ENCODE data around the gene MRPS16.

The MRPS16 gene

DNA sequence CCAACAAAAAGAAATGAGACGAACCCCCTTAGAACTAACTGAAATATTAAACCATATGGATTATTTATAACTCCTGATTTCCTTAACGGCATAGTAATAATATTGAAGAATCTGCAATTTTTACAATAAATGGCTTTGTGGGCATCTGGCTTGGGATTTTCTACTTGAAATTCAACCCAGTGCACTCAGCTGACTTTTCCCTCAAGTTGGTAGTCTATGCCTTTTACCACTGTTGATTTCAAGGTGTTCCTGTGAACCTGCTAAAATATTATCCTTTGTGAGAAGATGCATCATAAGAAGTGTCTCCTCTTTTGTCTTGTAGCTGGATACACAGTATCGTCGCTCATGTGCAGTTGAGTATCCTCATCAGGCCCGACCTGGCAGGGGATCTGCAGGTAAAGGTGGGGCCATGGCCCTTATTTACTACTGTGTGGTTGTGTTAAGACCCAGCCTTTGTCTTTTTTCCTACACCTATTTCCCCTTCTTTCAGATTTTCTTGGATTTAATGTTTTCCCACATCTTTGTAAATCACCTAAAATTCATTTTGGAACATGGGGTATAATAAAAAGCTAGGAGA, 13.4 kb downstream of the MRPS16 start:
- DNase-seq: no peak

DNA sequence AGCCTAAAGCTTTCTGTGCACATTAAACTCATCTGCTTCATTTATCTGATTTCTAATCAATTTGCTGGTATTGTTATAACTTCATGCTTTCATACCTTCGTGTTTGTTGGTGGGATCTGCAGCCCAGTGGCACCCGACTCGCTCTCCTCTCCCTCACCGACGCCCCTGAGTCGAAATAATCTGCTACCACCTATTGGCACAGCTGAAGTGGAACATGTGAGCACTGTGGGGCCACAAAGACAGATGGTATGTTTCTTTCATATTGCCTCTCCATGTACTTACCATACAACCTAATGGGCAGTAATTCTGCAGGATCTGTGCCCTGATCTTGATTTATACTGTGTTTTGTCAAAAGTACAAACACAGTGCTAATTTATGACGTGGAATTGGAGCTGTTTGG, 17.7 kb downstream of the MRPS16 start:
- no peak for DNase-seq

DNA sequence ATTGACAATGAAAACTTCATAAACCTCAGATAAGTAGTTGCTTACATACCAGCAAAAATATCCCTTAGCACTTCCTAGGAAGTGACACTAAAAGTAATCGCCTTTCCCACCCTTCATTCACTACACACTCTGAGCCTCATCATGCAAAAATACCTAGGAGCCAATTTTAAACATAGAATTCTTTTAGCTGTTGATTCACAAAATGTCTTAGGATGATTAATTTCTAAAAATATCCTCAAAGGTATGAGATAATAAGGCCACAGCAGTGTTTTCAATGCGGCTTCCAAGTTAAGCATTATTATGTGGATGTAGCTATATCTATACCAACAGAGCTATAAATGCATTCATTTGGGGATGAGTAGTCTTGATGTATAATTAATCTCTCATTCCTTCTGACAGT, 18.6 kb downstream of the MRPS16 start:
- no peak for DNase-seq

DNA sequence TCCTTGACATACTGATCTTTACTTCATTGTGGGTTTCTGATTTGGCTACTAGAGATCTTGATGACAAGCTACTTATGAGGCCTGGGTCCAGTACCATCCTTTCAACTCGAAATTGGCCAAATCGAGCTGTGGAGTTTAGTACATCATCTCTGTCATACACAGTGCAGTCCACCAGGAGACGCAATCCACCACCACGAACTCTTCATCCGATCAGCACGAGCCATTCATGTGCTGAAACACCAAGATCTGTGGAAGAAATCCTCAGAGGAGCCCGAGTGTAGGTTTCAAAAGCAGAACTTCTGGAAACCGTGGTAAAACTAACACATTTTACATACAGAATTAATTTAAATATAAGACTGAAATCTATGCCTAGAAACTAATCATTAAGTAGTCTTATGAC, 19.6 kb downstream of the MRPS16 start:
- no peak for DNase-seq

DNA sequence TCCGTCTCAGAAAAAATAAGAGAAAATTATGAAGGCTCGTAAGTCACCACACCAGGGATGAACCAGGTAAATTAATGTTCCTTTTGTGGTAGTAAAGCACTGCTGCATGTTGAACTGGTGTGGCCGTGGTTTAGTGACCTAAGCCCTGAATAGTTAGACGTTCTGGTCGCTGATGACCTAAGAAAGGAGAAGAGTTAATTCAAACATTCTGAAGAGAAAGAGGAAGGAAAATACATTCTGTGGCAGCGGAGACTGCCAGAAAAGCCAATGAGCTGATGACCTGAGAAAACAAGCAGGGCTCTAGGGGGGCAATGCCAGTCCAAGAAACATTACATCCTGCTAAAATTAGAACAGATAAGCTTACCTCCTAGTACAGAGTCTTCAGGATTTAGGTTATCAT, 22.9 kb downstream of the MRPS16 start:
- DNase-seq: no peak

DNA sequence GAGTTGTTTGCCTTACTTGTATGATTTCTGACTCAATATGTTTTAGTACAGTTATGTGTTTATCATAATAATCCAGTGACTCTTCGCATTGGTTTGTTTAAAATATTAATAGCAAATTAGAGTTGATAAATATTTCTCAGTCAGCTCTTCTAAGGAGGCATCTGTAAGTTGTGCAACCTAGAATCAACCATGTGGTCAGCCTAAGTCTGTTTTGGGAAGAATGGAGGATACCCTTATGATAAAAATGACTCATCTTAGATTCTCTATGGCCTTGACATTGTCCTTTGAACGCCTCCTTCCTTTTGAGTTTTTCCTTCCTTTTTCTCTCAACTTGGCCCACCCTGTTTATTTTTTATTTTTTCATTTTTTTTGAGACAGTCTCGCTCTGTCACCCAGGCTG, 24.2 kb downstream of the MRPS16 start:
- DNase-seq: no peak

DNA sequence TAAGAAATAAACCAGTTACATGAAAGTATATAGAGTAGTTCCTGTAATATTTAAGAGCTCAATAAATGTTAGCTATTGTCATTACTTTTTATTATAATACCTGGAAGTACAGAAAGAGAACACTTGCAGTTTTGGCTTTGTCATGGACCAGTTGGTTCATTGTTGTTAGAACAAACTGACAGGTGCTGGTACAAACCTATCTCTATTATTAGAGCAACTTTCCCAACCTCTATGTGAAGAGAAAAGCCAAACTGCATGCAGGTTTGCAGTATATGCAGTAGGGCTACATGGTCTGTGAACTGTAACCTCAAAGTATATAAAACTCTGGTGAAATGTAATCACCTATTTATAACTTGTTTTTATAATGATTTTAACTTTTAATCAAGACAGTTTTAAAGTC, 25.8 kb downstream of the MRPS16 start:
- DNase-seq: no peak

DNA sequence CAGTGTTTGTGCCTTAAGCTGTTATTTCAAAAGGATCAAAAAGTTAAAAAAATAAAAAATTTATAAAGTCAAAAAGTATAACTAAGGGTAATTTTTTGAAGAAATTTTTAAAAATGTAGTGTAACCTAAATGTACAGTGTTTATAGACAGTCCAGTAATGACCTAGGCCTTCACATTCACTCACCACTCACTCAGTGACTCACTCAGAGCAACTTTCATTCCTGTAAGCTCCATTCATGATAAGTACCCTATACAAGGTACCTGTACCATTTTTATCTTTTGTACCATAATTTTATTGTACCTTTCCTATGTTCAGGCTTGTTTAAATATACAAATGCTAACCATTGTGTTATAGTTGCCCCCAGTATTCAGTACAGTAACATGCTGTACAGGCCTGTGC, 26.9 kb downstream of the MRPS16 start:
- no peak for DNase-seq

DNA sequence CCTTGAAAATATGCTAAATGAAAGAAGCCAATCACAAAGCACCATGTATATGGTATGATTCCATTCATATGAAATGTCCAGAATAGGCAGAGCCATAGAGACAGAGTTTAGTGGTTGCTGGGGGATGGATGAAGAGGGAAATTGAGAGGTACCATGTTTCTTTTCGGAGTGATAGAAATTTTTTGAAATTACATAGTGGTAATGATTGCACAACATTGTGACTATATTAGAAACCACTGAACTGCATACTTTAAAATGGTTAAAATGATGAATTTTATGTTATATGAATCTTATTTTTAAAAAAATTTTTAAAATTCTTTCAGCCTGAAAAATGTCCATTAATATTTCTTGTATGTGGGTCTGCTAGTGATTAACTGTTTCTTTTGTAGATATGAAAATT, 31.5 kb downstream of the MRPS16 start:
- no peak for DNase-seq

DNA sequence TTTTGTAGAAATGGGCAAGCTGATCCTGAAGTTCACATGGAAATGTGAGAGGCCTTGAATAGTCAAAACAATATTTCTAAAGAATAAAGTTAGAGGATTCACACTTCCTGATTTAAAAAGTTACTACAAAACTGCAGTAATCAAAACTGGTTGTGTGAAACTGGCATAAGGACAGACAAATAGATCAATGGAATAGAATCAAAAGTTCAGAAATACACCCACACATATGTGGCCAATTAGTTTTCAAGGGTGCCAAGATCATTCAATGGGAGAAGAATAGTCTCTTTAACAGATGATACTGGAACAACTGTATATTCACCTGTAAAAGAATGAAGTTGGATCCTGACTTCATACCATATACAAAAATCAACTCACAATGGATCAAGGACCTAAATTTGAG, 33.1 kb downstream of the MRPS16 start:
- DNase-seq: no peak

DNA sequence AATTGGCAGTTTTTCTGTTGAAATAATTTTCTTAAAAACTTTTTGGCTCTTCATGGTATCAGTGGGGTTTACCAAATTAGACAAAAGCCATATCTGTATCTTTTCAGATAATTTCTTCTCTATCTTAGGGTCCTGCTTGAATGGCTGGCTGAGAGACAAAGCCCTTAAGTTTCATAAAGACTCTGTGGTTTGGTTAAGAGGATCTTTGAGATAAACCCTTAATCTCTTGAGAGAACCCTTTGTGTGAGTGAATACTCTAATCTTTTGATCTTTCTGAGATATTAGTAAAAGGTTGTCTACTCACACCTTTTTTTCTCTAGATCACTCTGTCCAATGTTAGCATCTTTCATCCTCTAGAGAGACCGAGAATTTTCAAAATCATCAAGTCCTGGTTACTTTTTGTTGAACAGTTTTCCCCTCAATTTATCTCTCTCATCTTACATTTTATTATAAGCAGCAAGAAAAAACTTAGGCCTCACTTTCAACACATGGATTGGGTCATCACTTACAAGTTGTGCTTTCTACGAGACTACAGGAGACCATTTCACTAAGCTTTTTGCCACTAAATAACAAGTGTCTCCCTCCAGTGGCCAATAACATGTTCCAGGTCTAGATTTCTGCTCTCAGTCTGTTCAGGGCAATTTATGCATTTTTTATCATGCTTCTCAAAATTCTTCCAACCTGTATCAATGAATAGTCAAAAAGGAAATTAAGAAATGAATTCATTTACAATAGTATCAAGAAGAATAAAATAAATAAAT, 33.8 kb downstream of the MRPS16 start:
- no peak for DNase-seq

DNA sequence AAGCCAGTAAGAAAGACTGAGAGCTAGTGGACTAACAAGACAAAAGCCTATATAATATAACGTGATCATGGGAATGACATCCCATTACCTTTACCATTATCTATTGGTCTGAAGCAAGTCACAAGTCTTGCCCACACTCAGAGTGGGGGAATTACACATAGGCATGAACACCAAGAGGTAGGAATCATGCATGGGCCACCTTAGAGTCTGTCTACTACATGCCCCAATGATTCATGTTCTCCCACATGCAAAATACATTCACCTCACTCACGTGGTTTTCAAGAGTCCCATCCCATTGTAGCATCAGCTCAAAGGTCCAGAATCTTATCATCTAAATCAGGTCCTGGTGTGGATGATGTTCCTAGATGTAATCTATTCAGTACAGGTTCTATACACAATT, 34.8 kb downstream of the MRPS16 start:
- DNase-seq: no peak

DNA sequence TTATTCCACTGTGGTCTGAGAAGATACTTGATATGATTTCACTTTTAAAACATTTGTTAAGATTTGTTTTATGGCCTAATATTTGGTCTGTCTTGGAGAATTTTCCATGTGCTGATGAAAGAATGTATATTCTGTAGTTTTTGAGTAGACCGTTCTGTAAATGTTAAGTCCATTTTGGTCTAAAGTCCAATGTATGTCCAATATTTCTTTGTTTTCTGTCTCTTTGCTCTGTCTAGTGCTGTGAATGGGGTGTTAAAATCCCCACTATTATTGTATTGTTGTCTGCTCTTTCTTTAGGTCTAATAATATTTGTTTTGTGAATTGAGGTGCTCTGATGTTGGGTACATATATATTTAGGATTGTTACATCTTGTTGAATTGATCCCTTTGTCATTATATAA, 36.7 kb downstream of the MRPS16 start:
- no peak for DNase-seq

DNA sequence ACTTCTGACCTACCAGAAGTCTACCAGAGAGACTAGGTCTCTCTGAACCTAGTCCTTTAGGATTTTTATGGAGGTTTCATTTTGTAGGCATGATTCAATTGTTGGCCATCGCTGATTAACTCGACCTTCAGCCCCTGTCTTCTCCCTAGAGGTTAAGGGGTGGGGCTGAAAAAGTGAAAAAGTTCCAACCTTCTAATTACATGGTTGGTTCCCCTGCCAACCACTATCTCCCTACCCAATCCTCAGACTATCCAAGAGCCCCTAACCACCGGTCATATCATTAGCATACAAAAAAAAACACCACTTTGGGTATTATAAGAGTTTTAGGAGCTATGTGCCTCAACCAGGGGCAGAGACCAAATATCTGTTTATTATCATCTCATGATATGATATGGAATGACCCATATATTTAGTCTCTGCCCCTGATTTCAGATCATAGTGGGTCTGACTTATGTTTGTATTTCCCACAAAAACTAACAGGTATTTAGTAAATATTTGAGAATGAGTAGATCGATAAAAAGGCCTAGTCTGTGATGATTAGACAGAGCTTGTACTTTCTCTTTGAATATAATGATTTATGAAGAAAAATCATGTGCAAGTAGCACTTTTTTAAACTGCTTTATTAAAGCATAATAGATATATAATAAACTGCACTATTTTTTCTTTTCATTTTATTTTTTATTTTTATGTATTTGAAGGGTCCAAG, 41.2 kb downstream of the MRPS16 start:
- DNase-seq: no peak

DNA sequence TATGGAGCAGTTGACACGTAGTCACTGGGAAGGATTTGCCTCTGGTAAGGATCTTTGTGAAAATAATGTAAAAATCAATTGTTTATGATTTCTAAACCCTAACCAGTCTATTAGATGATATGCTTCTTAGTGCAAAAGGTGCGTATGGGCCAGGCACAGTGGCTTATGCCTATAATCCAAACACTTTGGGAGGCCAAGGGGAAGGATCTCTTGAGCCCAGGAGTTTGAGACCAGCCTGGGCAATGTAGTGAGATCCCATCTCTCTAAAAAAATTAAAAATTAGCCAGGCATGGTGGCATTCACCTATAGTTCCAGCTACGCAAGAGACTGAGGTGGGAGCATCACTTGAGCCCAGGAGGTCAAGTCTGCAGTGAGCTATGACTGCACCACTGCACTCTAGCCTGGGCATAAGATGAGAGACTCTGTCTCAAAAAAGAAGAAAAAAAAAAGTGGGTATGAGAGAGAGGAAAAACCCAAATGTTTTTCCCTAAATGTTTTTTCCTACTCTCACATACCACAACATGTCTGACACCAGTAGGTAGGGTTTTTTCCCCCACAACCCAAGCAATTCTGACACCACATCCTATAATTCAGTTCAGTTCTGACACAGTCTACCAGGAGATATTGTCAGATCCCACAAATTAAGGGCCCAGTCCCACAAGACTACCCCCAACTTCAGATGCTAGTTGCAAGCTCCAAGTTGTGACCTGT, 41.9 kb downstream of the MRPS16 start:
- no peak for DNase-seq

DNA sequence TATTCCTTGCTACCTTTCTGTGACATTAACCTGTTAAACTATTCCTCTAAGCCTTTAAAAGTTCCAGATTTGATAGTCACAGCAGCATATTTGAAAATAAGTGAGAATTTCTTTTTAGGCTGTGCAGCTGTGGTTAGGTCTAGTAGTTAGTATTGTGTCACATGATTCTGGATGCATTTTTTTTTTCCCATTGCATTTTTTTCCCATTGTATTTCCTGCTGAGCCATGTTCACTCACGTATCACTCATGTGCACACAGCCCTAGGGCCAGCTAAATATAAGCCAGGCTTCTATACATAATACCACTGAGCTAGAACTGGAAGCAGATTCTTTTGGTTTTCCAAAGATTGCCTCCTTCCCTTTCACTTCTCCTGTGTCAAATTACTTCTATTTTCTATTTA, 42.7 kb downstream of the MRPS16 start:
- DNase-seq: no peak

DNA sequence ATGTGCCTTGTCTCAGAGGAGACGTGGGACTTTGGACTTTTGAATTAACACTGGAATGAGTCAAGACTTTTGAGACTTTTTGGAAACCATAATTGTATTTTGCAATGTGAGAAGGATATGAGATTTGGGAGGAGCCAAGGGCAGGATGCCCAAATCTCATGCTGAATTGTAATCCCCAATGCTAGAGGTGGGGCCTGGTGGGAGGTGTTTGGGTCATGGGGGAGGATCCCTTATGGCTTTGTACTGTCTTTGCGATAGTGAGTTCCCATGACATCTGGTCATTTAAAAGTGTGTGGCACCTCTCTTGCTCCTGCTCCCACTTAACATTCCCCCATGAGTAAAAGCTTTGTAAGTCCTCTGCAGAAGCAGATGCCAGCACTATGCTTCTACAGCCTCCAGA, 44.6 kb downstream of the MRPS16 start:
- no peak for DNase-seq

DNA sequence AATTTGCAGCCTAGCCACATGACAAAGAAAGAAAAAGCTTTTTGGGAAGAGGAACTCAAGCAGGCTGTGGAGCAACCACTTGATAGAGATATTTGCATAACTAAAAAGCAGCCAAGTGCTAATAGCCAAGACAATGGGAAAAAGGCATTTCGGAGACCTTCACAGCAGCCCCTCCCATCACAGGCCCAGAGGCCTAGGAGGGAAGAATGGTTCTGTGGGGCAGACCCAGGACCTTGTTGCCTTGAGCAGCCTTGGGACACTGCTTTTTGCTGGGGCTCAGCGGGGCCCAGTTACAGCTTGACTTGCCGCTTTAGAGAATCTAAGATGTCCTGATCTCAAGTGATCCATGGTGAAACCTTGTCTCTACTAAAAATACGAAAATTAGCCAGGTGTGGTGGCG, 46.1 kb downstream of the MRPS16 start:
- no peak for DNase-seq

DNA sequence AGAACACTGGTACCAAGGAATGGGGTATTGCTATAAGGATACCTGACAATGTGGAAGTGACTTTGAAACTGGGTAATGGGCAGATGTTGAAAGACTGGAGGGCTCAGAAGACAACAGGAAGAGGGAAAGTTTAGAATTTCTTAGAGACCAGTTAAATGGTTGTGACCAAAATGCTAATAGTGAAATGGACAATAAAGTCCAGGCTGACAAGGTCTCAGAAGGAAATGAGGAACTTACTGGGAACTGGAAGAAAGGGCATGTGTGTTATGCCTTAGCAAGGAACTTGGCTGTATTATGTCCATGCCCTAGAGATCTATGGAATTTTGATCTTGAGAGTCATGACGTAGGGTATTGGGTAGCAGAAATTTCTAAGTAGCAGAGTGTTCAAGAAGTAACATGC, 46.6 kb downstream of the MRPS16 start:
- DNase-seq: no peak

DNA sequence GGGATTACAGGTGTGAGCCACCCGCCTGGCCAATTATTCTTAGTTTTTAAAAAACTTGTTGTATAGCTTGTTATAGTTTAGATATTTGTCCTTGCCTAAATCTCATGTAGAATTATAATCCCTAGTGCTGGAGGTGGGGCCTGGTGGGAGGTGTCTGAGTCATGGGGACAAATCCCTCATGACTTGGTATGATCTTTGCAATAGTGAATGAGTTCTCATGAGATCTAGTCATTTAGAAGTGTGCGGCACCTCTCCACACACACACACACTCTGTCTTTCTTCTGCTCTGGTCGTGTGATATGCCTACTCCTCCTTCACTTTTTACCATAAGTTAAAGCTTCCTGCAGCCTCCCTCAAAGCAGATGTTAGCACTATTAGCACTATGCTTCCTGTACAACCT, 47.4 kb downstream of the MRPS16 start:
- no peak for DNase-seq

Measured in activated T-cell treated with anti-CD3 and anti-CD28 coated beads, Interleukin-2, amount 50 U/mL, for 1 hour (primary cell).